GM18870 (cell line): ENCODE measurements around the gene TSPAN9.

Experiments
- ATAC-seq: cut with Tn5 transposase; IDR thresholded peaks from one replicate; pipeline ENCODE4 v1.9.1; 2021; ENCODE audit warnings: moderate library complexity; ENCODE audit not compliant: unreplicated experiment

TSPAN9 gene

DNA sequence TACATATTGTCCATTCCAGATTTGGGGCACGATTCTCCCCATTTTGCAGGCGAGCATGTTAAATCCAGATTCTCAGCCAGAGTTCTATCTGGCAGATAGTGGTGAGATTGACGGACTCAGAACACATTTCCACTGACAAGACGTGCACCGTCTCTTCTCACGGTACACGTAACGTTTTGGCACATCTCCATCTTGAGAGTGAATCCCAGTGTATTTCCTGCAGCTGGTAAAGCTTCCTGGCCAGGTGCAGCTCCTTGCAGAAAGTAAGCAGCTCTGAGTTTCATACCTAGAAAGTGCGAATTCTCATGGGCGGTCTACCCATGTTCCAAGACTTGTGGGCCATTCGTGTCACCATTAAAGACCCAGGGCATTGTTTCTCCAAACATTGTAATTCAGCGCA, 102.6 kb downstream of the TSPAN9 start:
- no peak for ATAC-seq

DNA sequence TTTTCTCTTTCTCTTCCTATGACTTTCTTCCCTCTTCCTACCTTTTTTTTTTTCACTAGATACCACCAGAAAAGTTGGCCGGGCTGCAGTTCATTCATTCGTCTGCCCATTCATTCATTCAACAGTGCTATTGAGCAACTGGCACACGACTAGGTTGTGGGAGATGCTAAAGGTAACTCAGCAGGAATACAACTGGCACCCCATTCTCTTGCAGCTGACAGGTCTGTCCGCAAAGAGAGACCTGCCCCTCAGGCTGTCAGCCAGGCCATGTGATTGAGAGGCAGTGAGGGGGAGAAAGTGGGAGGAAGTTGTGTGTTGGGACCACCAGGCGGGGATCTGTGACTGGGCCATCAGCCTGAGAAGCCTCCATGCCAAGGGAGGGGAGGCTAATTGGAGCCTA, 105.2 kb downstream of the TSPAN9 start:
- no peak for ATAC-seq

DNA sequence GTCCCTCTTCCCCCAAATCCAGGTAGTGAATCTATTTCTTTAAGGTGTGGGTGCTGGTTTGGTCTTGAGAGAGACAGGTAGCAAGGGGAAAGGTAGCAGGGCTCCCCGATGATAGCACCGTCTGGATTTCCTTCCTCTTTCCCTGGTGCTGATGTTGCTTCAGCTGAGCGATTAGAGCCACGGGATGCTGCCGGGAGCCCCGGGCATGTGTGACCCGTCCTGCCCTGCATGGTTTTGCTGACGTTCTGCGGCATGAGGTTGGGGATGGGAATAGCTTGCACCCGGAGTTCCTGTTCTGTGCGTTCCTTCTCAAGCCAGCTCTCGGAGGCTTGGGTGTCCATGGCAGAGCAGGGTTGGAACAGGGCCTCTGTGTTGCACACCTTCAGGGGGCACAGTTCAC, 107.3 kb downstream of the TSPAN9 start:
- ATAC-seq: no peak

DNA sequence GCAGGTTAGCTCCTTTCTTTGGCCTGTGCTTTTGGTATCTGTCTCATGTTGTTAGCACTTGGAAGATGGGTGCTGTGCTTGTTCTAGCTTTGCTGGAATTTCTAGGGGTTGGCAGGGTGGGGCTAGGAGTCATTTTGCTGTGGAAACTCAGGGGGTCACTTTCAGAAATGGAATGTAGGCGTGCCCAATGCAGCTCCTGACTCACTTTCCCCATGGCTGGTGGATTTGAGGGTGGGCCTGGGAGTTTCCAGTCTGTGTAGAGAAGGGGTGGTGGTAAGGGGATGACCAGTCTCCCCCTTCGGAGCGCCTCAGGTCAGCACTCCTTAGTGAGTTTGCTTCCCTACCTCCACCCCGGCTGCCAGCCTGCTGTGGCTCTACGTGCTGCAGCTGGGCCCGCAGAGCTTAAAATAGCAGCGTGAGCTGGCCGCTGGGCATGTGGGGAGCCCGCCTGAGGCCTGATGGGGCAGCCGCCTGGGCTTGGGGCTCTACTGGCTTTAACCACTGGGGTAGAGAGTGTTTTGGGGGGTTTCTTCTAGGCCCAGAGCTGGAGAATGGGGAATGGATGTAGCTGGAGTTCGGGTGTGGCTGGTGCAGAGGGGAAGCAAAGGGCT, 108.2 kb downstream of the TSPAN9 start:
- ATAC-seq: no peak

DNA sequence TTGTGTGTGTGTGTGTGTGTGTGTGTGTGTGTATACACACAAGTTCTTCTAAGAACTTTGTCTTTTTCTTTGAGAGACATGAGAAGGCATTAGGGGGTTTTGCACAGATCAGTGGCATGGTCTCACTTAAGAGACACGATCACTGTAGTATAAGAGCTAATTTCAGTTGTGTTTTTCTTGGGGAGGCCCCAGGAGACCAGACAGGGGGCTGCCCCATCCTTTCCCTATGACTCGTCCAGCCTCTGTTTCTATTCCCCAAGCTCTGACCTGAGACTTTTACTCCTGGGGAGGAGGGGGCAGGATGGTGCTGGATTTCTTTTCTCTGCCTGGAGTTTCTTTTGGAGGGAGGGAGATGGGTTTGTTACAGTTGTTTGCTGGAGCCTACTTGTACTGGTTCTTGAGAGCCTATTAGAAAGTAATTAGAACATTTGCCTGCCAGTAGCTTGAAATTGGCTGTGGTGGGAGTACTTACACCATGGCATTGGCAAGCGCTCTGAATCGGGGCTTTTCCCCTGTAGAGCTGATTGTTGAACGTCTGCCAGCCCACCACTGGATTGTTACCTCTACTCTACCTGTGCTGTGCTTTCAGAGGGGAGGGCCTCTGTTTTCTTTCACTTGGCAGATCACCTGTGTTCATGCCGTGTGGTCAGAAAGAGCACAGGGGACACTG, 109.5 kb downstream of the TSPAN9 start:
- no peak for ATAC-seq

DNA sequence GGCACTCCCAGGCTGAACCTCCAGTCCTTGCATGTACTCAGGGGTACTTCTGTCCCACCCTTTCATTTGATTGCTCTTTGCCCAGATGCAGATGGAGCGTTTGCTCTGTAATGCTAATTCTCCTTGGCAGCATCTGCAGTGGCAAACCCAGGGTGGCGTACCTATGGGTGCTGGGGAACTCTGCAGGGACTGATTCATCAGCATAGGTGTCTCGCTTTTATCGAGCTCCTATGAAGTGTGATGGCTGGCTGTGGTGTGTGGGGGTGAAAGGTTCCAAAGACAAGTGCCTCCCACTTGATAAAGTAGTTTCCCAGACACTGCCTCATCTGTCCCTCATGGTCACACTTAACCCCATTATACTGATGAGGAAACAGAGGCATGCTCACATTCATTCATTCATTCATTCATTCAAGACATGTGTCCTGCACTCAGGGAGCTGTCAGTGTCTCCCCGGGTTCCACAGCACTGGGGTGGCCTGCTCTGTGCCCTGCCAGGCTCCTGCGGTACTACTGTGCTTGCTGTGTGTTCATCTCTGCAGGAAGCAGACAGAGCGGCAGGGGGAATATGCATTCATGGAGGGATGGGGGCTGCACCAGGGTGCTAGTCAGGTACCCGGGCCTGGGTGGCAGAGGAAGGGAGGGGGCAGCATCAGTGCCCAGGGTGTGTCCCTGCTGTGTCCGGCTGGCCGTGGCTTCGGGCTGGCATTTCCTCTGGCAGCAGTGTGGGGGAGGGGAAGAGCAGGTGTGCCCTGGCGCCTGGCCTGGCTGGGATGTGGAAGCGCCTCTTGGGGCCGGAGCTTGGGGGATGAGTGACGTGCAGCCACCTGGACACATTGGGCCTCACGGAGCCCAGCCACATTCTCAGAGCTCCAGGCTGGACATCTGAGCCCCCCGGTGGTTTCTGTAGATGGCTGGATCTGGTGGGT, 110.9 kb downstream of the TSPAN9 start:
- no peak for ATAC-seq

DNA sequence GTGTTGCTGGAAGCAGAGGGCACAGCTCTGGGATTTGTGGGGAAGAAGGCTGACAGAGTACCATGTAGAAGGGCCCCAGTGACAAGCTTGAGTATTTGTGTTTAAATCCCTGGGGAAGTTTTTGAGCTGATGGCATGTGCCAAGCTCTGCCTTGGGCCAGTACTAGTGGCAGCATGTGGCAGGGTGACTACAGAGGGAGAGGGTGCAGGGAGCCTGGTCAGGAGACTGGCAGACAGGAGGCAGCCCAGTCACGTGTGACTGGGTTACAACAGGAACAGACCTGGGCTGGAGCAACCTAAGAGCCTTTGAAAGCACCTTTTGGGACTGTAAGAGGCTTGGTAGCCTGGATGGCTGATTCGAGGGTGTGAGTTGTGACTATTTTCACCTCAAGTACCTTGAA, 112.1 kb downstream of the TSPAN9 start:
- no peak for ATAC-seq

DNA sequence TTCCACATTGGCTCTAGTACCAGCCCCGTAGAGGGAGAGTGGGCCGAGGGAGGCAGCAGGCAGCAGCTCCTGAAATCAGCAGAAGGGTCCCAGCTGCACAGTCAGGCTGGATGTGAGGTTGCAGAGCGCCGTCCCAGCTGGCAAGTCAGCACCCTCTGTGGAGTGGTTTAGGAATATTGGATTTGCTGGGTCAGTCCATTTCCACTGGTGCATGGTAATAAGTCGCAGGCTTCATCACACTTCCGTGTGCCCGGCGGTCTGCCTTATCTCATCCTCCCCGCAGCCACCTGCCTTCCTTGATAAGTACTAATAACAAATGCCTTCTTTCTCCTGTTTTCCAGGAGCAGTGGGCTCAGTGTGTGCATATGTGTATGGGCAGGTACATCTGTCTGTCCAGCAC, 112.9 kb downstream of the TSPAN9 start:
- ATAC-seq: no peak

DNA sequence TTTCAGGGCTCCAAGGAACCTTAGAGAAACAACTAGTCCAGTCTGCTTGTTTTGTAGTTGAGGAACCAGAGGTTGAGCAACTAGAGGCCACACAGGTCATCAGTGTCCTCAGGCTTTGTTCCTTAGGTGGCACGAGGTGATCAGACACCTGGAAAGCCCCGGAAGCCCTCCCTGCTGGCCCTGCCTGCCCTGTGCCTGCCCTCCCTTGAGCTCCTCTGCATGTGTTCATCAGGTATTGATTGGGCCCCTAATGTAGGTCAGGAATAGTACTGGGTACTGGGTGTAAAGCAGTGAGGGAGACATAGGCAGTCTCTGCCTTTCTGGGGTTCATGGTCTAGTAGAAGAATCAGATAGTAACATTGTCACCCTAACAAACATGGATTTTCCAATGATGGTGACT, 114.3 kb downstream of the TSPAN9 start:
- no peak for ATAC-seq

DNA sequence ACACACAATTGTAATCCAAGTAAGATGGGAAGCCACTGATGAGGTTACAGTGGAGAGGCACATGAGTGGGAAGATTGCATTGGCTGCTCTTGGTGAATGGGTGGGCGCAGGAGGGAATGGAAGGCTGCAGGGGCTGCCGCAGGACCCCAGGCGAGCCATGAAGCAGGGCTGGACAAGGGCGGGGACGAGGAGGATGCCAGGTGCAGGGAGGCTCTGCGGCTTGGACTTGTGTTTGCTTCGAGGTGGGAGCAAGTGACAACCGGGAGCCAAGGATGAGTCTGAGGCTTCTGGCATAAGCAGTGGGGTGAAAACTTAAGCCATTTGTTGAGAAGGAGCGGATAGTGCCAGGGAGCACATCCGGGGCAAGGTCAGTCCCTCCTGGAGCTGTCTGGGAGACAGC, 115.0 kb downstream of the TSPAN9 start:
- ATAC-seq: no peak

DNA sequence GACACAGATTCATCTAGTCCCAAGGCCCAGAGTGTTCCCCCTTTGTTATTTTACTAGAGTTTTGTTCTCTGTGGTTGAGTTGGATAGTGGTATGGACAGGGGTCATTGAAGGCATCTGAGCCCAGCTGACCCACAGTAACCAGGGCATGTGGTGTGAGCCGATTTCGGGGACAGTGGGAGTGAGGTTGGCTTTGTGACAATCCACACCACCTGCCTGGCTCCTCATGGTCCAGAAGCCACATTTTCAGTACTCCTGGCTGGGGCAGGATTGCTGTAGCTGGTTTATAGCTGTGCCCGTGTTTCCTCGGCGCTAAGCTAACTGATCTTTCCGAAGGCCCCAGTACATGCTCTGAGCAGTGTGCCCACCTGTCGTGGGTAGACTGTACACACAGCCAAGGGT, 116.0 kb downstream of the TSPAN9 start:
- ATAC-seq: no peak

DNA sequence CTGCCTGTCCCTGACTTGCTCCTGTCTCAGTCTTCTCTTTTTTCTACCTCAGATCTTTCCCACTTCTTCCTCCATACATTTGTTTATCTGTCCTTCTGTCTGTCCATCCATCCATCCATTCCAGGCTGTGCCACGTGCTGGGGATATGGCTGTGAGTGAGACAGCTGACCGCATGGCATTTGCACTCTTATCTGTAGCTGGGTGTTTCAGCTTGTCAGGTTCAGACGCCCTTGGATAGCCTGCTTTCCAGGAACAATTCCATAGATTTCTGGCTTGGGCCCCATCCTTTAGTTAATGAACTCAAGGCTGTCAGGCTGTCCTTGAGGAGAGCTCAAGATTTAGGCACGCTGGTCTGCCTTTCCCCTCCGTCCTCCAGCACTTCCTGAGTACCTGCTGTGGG, 116.6 kb downstream of the TSPAN9 start:
- ATAC-seq: no peak

DNA sequence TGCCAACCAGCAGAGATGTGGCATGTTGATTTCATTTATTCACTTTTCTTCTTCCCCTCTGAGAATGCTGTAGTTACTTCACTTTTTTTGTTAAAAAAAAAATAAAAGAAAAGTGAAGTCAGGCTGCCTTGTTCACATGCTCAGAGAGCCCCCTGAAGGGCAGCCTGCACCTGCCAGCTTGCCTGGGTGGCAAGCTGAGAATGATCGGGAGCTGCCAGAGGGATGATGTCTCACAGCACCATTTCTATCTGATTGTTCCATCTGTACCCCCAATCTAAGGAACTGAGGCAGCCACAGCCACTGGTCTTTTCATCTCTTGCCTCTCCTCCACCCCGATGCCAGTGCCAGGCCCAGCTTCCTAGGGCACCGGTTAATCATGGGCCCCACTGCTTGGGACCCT, 118.2 kb downstream of the TSPAN9 start:
- ATAC-seq: no peak

DNA sequence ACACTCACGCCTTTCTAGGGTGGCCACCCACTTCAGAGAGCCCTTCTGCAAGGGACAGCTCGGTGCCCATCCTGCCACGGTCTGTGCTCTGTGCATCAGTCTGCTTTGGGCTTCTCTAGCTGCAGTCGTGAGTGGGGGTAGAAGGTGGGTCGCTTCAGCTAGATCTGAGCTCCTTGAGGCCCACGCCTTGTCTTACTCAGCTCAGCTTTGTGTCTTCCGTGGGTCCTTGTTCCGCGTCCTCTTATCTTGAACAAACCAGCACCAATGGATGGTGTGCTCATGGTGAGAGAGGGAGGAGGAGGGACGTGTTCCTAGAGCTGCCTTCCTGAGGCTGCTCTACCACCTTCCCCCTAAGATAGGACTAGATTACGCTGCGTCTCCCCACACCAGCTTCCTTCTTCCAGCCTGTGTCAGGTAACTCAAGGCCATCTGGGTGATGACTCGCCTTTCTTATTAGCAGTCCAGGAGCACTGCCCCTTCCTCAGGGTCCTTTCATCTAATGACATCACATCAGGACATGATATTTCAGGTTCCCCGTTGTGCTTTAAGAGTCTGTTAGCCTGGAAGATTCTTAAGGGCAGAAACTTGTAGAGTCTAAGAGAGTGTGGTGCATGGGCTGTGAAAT, 118.8 kb downstream of the TSPAN9 start:
- ATAC-seq: no peak

DNA sequence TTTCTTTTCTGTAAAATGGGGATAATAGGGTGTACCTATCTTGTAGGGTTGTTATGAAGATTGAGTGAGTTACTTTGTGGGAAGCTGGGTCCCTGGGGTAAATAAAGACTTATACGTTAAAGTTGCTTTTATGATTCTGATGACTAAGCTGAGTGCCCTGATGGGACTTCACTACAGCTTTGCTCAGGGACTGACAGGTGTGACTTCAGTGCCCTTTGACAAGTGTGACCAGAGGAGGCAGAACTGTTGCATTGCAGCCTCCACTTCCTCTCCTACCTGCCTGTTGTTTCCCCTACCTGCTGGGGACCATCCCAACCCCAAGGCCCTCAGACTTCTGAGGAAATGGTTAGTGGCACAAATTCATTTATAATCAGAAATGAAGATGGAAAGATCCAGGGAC, 119.3 kb downstream of the TSPAN9 start:
- no peak for ATAC-seq

DNA sequence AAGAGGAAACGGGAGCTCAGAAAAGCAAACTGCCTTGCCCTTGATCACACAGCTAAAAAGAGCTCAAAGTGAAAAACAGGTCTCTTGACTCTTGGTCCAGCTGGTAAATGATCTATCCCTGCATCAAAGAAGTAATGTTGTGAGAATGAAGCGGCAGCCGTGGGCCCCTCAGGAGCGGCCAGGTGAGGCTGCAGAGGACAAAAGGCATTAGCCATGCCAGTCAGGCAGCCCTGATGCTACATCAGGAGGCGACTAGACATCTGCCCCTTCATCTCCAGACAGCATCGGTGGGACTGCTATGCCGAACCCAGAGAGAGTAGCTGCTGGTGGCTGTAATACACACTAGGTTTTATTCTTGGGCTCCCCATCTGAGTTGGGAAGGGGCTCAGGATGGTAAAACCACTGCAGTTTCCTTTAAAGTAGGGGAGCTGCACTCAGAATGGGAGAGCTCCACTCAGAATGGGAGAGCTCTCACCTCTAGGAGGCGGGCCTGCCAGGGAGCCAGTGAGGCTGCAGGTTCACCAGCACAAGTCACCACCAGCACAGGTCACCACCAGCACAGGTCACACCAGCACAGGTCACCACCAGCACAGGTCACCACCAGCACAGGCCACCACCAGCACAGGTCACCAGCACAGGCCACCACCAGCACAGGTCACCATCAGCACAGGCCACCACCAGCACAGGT, 120.1 kb downstream of the TSPAN9 start:
- ATAC-seq: no peak

DNA sequence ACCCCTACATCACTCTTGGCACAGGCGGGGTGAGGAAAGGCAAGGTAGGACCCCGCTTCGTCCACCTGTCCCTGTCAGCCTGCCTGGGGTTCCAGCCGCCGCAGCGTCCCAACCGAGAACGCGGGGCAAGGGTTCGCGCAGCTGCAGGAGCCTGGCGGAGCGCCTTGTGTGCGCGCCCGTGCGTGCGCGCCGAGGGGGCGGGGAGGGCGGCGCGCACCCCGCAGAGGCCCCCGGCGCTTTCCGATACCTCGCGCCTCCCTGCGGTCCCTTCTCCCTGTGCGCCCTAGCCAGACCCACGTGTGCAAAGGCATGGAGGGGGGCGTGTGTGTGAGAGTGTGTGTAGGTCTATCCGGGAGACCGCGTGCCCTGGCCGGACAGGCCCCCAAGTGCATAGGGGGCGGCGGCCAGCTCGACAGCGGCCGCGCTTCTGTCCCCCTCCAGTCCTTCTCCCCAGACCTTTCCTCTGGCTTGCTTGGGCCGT, 122.4 kb downstream of the TSPAN9 start:
- no peak for ATAC-seq

DNA sequence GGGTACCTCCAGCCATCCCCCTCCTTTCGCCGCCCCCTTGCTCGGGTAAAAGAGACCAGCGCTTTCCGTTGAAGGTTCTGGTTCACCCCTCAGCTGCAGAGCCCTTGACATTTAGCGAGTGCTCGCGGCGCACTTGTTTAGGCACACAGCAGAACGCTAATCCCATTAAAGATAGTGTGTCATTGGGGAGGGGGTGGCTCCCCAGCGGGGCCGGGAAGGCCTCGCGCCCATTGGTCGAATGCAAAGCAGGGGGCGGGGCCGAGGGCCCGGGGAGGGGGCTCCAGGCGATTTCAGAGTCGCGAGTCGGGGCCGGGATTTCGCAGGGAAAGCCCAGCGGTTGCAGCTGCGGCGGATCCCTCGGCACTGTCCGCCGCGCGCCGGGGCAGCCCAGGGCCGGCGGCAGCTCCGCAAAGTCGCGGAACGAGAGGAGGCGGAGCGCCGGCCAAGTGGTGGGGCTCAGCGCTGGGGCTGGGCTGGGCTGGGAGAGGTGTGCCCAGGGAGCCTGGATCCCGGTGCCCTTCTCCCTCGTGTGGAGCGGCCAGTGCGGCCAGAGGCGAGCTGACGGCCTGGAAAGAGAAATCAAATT, 122.9 kb downstream of the TSPAN9 start:
- ATAC-seq: no peak

DNA sequence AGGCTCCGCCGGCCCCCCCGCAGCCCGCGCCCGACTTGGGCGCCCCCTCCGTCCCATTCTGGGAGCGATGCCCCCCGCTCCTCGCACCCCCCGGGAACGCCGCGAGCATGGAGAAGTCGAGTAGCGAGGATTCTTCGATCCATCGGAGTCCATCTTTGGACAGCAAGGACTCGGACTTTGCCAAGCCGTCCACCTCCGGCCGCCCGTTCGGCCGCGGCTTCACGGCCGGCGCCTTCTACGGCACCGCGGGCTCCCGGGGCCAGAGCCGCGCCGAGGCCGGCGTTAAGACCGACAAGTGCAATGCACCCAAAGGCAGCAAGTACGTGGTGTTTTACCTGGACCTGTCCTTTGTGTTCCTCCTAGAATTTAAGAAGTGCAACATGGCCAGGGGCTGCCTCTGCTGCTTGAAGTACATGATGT, 123.6 kb downstream of the TSPAN9 start:
- ATAC-seq: no peak

DNA sequence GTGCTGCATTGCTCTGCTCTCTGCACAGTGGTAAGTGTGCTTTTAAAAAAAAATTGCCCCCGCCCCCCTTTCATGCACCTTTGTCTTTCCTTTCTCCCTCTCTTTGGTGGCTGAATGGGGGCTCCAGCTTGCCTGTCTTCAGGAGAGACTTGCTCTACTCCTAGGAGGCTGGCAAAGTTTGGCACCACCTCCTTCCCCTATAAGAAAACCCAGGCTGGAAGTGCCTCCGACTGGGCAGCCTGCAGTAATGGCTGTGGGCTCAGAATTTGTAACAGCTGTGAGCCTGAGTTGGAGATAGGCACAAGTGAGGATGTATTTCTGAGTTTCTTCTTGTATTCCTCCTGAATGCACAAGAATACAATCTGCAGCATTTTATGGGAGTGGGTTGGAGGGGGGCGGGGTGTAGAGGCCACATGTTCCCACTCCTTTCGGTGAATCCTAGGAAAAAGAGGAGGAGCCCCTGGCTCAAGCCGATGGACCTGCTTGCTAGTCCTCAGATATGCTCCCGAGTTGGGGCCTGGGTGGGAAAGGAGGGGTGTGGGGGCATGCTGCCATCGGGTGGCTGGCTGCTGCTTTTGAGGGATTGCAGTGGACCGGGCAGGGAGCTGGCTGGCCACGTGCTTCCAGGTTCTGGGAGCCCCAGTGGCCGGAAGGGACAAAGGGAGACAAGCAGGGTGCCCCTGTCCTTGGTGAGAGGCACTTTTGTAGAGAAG, 124.3 kb downstream of the TSPAN9 start:
- ATAC-seq: no peak
